Right lung (tissue), 5 donors: ENCODE data around the gene DHCR7. TPM values are rescaled to one million over a fixed set of nuclear protein-coding genes. Genes with fewer than 3 reads are reported as not detected.

Experiments used
- DNase-seq, 2 donors: peaks; one replicate each; pipeline ENCODE4 v3.0.0-alpha.2; 2013
- polyA plus RNA-seq, 5 donors: library from polyadenylated mRNA; unstranded; fragments of 120-200 nt; gene quantifications; one replicate each; pipeline versions ENCODE4 v1.2.1 to v1.2.3, GENCODE V29; 2013; ENCODE audit warnings: inconsistent platforms in 1 of 5, low replicate concordance in 1 of 5; ENCODE audit not compliant: insufficient read length in 5 of 5, insufficient read depth in 1 of 5

Gene DHCR7
- polyA plus RNA-seq, 5 donors, result 17.5 to 38.5 (median 25.9) TPM

DNA sequence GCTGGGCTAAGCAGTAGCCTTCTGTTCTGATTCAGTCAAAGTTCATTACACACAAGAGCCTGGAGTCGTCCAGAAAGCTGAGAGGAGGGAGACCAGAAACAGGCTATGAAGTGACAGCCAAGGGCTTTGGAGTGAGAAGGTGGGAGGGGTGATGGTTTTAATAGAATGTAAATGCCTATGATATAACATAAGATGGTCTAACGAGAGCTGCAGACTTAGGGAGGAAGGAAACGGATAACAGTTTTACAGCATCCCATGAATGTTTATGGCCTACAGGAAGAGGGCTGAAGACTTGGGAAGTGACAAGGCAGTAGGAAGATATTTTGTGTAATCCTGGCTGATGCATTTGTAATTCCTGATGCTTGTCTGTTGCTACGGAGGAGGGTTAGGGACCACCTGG lies 62.0 kb downstream of the DHCR7 start:
- no peak for DNase-seq

DNA sequence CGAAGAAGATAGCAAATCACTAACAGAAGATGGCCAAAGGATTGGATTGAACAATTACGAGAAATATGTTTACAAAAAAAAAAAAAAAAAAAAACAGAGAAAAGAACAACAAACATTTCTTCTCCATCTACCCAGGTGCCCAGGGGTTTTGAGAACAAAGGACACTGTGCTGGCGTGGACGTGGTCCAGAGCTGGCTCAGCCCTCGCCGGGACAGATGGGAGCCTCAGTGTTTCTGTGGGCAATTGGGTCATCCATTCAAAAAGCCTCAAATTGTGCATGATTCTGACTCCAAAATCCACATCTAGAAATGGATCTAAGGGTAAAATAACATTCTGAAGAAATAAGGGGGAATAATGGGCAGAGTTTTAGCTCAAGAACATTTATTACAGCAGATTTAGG lies 63.1 kb downstream of the DHCR7 start:
- no peak for DNase-seq

DNA sequence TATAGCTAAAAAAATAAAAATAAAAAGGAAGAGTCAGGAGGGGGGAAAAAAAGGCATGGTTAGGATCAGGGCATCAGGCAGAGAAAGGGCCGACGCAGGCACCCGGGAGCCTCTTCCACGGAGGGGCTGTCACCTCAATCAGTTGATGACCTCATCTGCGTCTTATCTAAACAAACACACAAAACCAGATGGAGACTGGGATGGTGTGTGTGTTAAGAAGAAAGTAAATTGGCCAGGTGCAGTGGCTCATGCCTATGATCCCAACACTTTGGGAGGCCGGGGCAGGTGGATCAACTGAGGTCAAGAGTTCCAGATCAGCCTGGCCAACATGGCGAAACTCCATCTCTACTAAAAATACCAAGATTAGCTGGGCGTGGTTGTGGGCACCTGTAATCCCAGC lies 63.6 kb downstream of the DHCR7 start:
- DNase-seq, result no peak

Other genes starting within 250 kb of the DHCR7 start
- gene SHANK2, start 195.8 kb downstream of the DHCR7 start, polyA plus RNA-seq, result 10 to 100 TPM; 16.1 to 26.4 (median 21.2) TPM
- gene NADSYN1, start 4.8 kb upstream of the DHCR7 start, polyA plus RNA-seq, result 10 to 100 TPM; 44.4 to 81.0 (median 64.1) TPM
- under 1 TPM in 2 of 5 donors, not detected in 3; 0.13 to 0.17 TPM for gene KRTAP5-7, start 78.9 kb upstream of the DHCR7 start, polyA plus RNA-seq
- under 1 TPM in 1 of 5 donors, not detected in 4; 0.15 TPM for gene KRTAP5-8, start 89.6 kb upstream of the DHCR7 start, polyA plus RNA-seq
- gene KRTAP5-9, start 100.0 kb upstream of the DHCR7 start, polyA plus RNA-seq, result under 1 TPM; 0.13 to 0.57 (median 0.34) TPM
- under 1 TPM in 4 of 5 donors, not detected in 1; 0.10 to 0.22 (median 0.19) TPM for gene KRTAP5-10, start 117.2 kb upstream of the DHCR7 start, polyA plus RNA-seq
- under 1 TPM in 2 of 5 donors, not detected in 3; 0.33 to 0.37 TPM for gene KRTAP5-11, start 134.5 kb upstream of the DHCR7 start, polyA plus RNA-seq